Liver (tissue), 3 donors: ENCODE measurements around the gene FGF11.

Experiments used
- FOXA1 ChIP-seq: IDR thresholded peaks from 2 replicates; pipeline ENCODE4 v1.6.1; 2016; ENCODE audit warnings: antibody characterized with exemption
- GABPA ChIP-seq, 2 donors: IDR thresholded peaks in 1 of 2; conservative IDR thresholded peaks in 1 of 2; 2 replicates each; pipeline ENCODE4 v1.6.1; 2016; ENCODE audit warnings: antibody characterized with exemption in 2 of 2, mild to moderate bottlenecking in 1 of 2, moderate library complexity in 1 of 2
- MAX ChIP-seq: IDR thresholded peaks from 2 replicates; pipeline ENCODE4 v1.6.1; 2016; ENCODE audit warnings: antibody characterized with exemption
- REST ChIP-seq: IDR thresholded peaks from 2 replicates; pipeline ENCODE4 v1.6.1; 2016; ENCODE audit warnings: antibody characterized with exemption, mild to moderate bottlenecking
- TAF1 ChIP-seq: conservative IDR thresholded peaks from 2 replicates; pipeline ENCODE4 v1.6.1; 2016; ENCODE audit warnings: antibody characterized with exemption, mild to moderate bottlenecking
- YY1 ChIP-seq: IDR thresholded peaks from 2 replicates; pipeline ENCODE4 v1.6.1; 2016; ENCODE audit warnings: antibody characterized with exemption, mild to moderate bottlenecking
- TF ChIP-seq, protein P1 (sequence below): fragments of 150-350 bp; IDR thresholded peaks from 2 replicates; pipeline ENCODE4 v1.5.1; 2017; ENCODE audit warnings: improper control_type of control experiment, low read depth, low read length; ENCODE audit not compliant: missing input control
- TF ChIP-seq, protein P2 (sequence below): IDR thresholded peaks from 2 replicates; pipeline ENCODE4 v1.6.1; 2016; ENCODE audit warnings: antibody characterized with exemption
- donor health status: healthy.
- donor health status: healthy.

DNA sequence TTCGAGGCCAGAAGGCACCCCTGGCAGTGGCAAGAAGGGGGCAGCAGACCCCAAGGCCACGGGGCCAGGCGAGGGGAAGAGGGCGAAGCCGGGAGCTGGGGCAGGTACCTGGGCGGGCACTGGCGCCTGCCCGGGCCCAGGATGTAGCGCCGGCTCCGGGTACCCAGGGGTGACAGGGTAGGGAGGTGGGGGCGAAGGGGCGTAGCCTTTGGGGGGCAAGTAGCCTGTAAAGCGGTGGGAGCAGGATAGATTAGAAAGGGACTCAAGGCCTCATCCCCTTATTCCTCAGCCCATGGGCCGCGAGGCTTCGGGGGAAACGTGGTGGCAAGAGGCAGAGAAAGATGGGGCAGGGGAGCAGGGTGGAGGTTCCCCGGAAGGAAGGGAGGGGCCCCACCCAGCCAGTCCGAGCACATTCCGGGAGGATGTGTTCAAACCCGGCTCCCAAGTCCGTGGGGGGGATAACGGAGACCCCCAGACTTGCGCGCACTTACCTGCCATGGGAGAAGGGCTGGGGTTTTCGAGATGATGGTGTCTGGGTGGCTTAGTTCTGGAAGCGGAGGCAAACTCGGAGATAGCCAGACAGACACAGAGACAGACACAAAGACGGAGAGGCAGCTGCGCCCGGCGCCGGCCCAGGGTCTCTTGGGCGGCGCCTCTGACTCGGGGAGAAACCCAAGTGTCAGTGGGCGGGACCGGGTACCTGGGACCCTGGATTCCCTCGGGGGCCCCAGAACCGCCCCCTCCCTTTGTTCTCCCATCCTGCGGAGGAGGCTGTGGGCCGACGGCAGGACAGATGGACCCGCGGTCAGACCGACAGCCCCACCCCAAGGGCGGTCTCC is 45.5 kb upstream of the FGF11 start:
- no peak for TF ChIP-seq MAX
- TF ChIP-seq YY1, result no peak
- no peak for TF ChIP-seq TAF1
- TF ChIP-seq FOXA1, result no peak
- TF ChIP-seq REST, result no peak
- TF ChIP-seq, protein P1, sequence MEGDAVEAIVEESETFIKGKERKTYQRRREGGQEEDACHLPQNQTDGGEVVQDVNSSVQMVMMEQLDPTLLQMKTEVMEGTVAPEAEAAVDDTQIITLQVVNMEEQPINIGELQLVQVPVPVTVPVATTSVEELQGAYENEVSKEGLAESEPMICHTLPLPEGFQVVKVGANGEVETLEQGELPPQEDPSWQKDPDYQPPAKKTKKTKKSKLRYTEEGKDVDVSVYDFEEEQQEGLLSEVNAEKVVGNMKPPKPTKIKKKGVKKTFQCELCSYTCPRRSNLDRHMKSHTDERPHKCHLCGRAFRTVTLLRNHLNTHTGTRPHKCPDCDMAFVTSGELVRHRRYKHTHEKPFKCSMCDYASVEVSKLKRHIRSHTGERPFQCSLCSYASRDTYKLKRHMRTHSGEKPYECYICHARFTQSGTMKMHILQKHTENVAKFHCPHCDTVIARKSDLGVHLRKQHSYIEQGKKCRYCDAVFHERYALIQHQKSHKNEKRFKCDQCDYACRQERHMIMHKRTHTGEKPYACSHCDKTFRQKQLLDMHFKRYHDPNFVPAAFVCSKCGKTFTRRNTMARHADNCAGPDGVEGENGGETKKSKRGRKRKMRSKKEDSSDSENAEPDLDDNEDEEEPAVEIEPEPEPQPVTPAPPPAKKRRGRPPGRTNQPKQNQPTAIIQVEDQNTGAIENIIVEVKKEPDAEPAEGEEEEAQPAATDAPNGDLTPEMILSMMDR, result no peak
- TF ChIP-seq, protein P2, sequence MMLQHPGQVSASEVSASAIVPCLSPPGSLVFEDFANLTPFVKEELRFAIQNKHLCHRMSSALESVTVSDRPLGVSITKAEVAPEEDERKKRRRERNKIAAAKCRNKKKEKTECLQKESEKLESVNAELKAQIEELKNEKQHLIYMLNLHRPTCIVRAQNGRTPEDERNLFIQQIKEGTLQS, result no peak
- TF ChIP-seq GABPA (IDR thresholded peaks at IDR 0.05 in 1 of 2, conservative IDR thresholded peaks at IDR 0.05 in 1 of 2), result no peak
